Heart left ventricle (tissue), 13 donors: ENCODE data around the gene HDGFL2.

Experiments
- CTCF ChIP-seq, 12 donors: fragments of 200-600 bp; sonication (generic) in 4 of 12; IDR thresholded peaks; one replicate each; pipeline versions ENCODE4 v1.5.0 to v1.8.0; 2018 to 2022; ENCODE audit warnings: antibody characterized with exemption in 12 of 12, mild to moderate bottlenecking in 5 of 12
- POLR2A ChIP-seq, 2 donors: fragments of 450-650 bp; IDR thresholded peaks; one replicate each; pipeline ENCODE4 v1.6.1; 2017; ENCODE audit warnings: antibody characterized with exemption in 2 of 2, mild to moderate bottlenecking in 2 of 2, moderate library complexity in 2 of 2
- donor health status: ischemic (EF 13 %, LVEDD 7.1; RV severe dilation, severe dysfunction).
- donor health status: DM: no; HTN: yes; CAD: no.
- donor health status: DM: no; HTN: no; CAD: no.
- donor health status: ischemic (EF 25% LVEDD 6.9; RV normal size, moderate dysfunction).
- donor health status: ischemic (EF 25% LVEDD 5.7; RV mildly dilated, moderate dysfunction).
- donor health status: ischemic (EF 35%, LVEDD 5.7; RV mildly dilated, moderate dysfunction).
- donor health status: nonischemic (EF 11% LVEDD 7.7; RV severe dilation, severe dysfunction).
- donor health status: DM: yes; HTN: yes; CAD: no.
- donor health status: PGD.
- donor health status: ischemic (EF 29% LVEDD 5.4; RV normal size, mild dysfunction).
- donor health status: nonischemic (EF 23%, LVEDD 6.1; RV moderate dilation, normal function).

- TF ChIP-seq POLR2A (IDR thresholded peaks at IDR 0.05), result no peak
- no peak for TF ChIP-seq CTCF (IDR thresholded peaks at IDR 0.05)
Measured at GRCh38 chr19:4447327-4448146, 24.6 kb upstream of the HDGFL2 start.
